Raji (cell line): ENCODE results near the gene TDRKH.

Experiments used
- POLR2A ChIP-seq: IDR thresholded peaks from 2 replicates; pipeline ENCODE4 v1.6.1; 2011; ENCODE audit warnings: low read depth, low read length, control low read depth; ENCODE audit not compliant: insufficient read depth

Gene TDRKH

GRCh38 chr1:151829352-151830046 lies 39.2 kb upstream of the TDRKH start:
- TF ChIP-seq POLR2A: no peak

GRCh38 chr1:151828921-151829320 lies 38.6 kb upstream of the TDRKH start:
- no peak for TF ChIP-seq POLR2A

- TF ChIP-seq POLR2A: no peak
These were observed 37.6 kb upstream of the TDRKH start for GRCh38 chr1:151827853-151828252.

- no peak for TF ChIP-seq POLR2A
These were observed 35.7 kb upstream of the TDRKH start for GRCh38 chr1:151825751-151826660.

GRCh38 chr1:151825204-151825603 lies 34.9 kb upstream of the TDRKH start:
- TF ChIP-seq POLR2A: no peak

- TF ChIP-seq POLR2A: no peak
These were observed 32.9 kb upstream of the TDRKH start for GRCh38 chr1:151823175-151823574.

GRCh38 chr1:151822404-151822803 lies 32.1 kb upstream of the TDRKH start:
- no peak for TF ChIP-seq POLR2A

- no peak for TF ChIP-seq POLR2A
These were observed 30.6 kb upstream of the TDRKH start for GRCh38 chr1:151820940-151821339.

GRCh38 chr1:151819976-151820623 lies 29.8 kb upstream of the TDRKH start:
- TF ChIP-seq POLR2A: no peak

GRCh38 chr1:151819227-151819835 lies 29.0 kb upstream of the TDRKH start:
- TF ChIP-seq POLR2A: no peak

GRCh38 chr1:151817353-151817730 lies 27.0 kb upstream of the TDRKH start:
- no peak for TF ChIP-seq POLR2A

GRCh38 chr1:151816548-151817352 lies 26.4 kb upstream of the TDRKH start:
- TF ChIP-seq POLR2A: no peak

GRCh38 chr1:151815716-151816327 lies 25.5 kb upstream of the TDRKH start:
- no peak for TF ChIP-seq POLR2A

GRCh38 chr1:151814971-151815545 lies 24.8 kb upstream of the TDRKH start:
- TF ChIP-seq POLR2A: no peak
